HFF-Myc (cell line): Measurements from ENCODE around the gene THG1L.
"Not testable (repeated sequence)": the region's sequence is repeated elsewhere in the genome, so short reads cannot be mapped to it uniquely, and the experiment has no call there.

Source experiments
- DNase-seq: peaks from one replicate; pipeline ENCODE4 v3.0.0-alpha.2; 2011; ENCODE audit warnings: low read depth; ENCODE audit errors: extremely low read depth
- H3K4me3 ChIP-seq: replicated peaks from 2 replicates; pipeline ENCODE4 v1.5.1; 2011; ENCODE audit warnings: low read depth, mild to moderate bottlenecking, control low read depth, low read length
- CTCF ChIP-seq: IDR thresholded peaks from 2 replicates; pipeline ENCODE4 v1.5.1; 2012; ENCODE audit warnings: mild to moderate bottlenecking, low read depth, low read length, control low read depth; ENCODE audit errors: missing control alignments

Gene THG1L

GRCh38 chr5:157731272-157732129, at the start of gene THG1L:
TSS of gene THG1L (plus strand) at chr5:157731420. CDS start at chr5:157731441, 21 bp downstream.
- DNase-seq, result peak; percentile 97
- H3K4me3 ChIP-seq, result peak within 1 kb of the TSS; percentile 65
- TF ChIP-seq CTCF, result no peak

- H3K4me3 ChIP-seq, result no peak overlapping the region
- no peak for DNase-seq
- no peak for TF ChIP-seq CTCF
Measured at GRCh38 chr5:157682257-157682656, 49.0 kb upstream of the THG1L start.

GRCh38 chr5:157686276-157687197, 44.7 kb upstream of the THG1L start:
- not testable (repeated sequence) for H3K4me3 ChIP-seq, DNase-seq

GRCh38 chr5:157687198-157687554, 44.0 kb upstream of the THG1L start:
- DNase-seq, result no peak
- TF ChIP-seq CTCF, result no peak
- H3K4me3 ChIP-seq, result no peak overlapping the region

GRCh38 chr5:157689942-157690689, 41.1 kb upstream of the THG1L start:
- TF ChIP-seq CTCF, result peak; percentile 17
- DNase-seq, result no peak

GRCh38 chr5:157690690-157691433, 40.4 kb upstream of the THG1L start:
- H3K4me3 ChIP-seq, result no peak overlapping the region
- no peak for DNase-seq
- TF ChIP-seq CTCF, result no peak

More at GRCh38 chr5:157689942-157690689, 41.1 kb upstream of the THG1L start:
- H3K4me3 ChIP-seq, result no peak overlapping the region

GRCh38 chr5:157693816-157694215, 37.4 kb upstream of the THG1L start:
- DNase-seq, H3K4me3 ChIP-seq: not testable (repeated sequence)

- DNase-seq, H3K4me3 ChIP-seq: not testable (repeated sequence)
Measured at GRCh38 chr5:157696154-157696553, 35.1 kb upstream of the THG1L start.

GRCh38 chr5:157698674-157699073, 32.5 kb upstream of the THG1L start:
- DNase-seq, H3K4me3 ChIP-seq: not testable (repeated sequence)
